Endothelial cell of umbilical vein (primary cell): Measurements from ENCODE around the gene NUMA1. TPM values are rescaled to one million over a fixed set of nuclear protein-coding genes. Genes with fewer than 3 reads are reported as not detected.

Experiments used
- BruUV-seq: library from RNA; stranded (reverse); fragments of 400-500 nt; replicated peaks from 2 replicates; lab custom pipeline; 2021; lab: Mats Ljungman, UMichigan
- CTCF ChIA-PET: fragments of 300-600, 350-600 bp; sonication (Branson Sonifier 250); formaldehyde crosslinking; loops from one replicate; lab custom pipeline; 2021; ENCODE audit warnings: antibody characterized with exemption, inconsistent platforms; lab: Charles Lee
- POLR2A ChIA-PET: fragments of 300-600, 350-600 bp; sonication (Branson Sonifier 250); formaldehyde crosslinking; loops from one replicate; lab custom pipeline; 2021; ENCODE audit warnings: antibody characterized with exemption, inconsistent platforms; lab: Charles Lee
- DNase-seq: peaks from one replicate; pipeline ENCODE4 v3.0.0-alpha.2; 2011; ENCODE audit warnings: low read depth, low spot score
- FAIRE-seq: peaks from 2 replicates; lab custom pipeline; 2011; peaks lifted over from hg19 to GRCh38; lab: Jason Lieb, UNC
- H2AFZ ChIP-seq: 2 replicates; pipeline ENCODE4 v1.6.0; 2012; ENCODE audit warnings: low read depth, low read length, control low read depth, inconsistent platforms
- H3K27ac ChIP-seq: 2 replicates; pipeline ENCODE4 v1.5.1; 2011; ENCODE audit warnings: low read depth, mild to moderate bottlenecking, control low read depth, low read length, moderate library complexity; ENCODE audit not compliant: insufficient read depth
- H3K27me3 ChIP-seq, 2 experiments: 2 replicates each; pipeline versions ENCODE4 v1.6.0 to v1.6.1; 2011; ENCODE audit warnings: low read length in 2 of 2, mixed read lengths in 1 of 2; ENCODE audit not compliant: control insufficient read depth in 2 of 2, insufficient read depth in 2 of 2
- H3K36me3 ChIP-seq, 2 experiments: 2 replicates in 1 of 2; 3 replicates in 1 of 2; pipeline ENCODE4 v1.5.1; 2011; ENCODE audit warnings: low read length in 2 of 2, mild to moderate bottlenecking in 1 of 2, moderate library complexity in 1 of 2; ENCODE audit not compliant: control insufficient read depth in 2 of 2, insufficient read depth in 2 of 2; ENCODE audit errors: extremely low read depth in 1 of 2
- H3K4me1 ChIP-seq: 3 replicates; pipeline ENCODE4 v1.5.1; 2011; ENCODE audit warnings: mild to moderate bottlenecking, low read length; ENCODE audit not compliant: control insufficient read depth, insufficient read depth; ENCODE audit errors: extremely low read depth
- H3K4me2 ChIP-seq: 2 replicates; pipeline ENCODE4 v1.6.1; 2011; ENCODE audit warnings: low read length, control low read depth, mixed read lengths; ENCODE audit not compliant: insufficient read depth
- H3K4me3 ChIP-seq, 3 experiments: fragments of 200-600 bp in 1 of 3; sonication (generic), shearing (Covaris generic) in 1 of 3; replicated peaks in 1 of 3; 2 replicates each; pipeline ENCODE4 v1.5.1; 2011 to 2016; ENCODE audit warnings: control low read depth in 3 of 3, low read length in 3 of 3, mild to moderate bottlenecking in 2 of 3, inconsistent platforms in 1 of 3, low read depth in 1 of 3, moderate library complexity in 1 of 3; ENCODE audit not compliant: insufficient read depth in 1 of 3
- H3K79me2 ChIP-seq: 2 replicates; pipeline ENCODE4 v1.6.0; 2012; ENCODE audit warnings: low read length, inconsistent platforms; ENCODE audit not compliant: control insufficient read depth, insufficient read depth
- H3K9ac ChIP-seq: replicated peaks from 2 replicates; pipeline ENCODE3; 2011; ENCODE audit warnings: low read length, control low read depth; ENCODE audit not compliant: insufficient read depth; ENCODE audit errors: extremely low read depth
- H3K9me1 ChIP-seq: replicated peaks from 3 replicates; pipeline ENCODE4 v1.6.0; 2011; ENCODE audit warnings: mild to moderate bottlenecking, low read length; ENCODE audit not compliant: control insufficient read depth, insufficient read depth; ENCODE audit errors: extremely low read depth
- H3K9me3 ChIP-seq: replicated peaks from 2 replicates; pipeline ENCODE4 v1.5.1; 2012; ENCODE audit warnings: low read length, inconsistent platforms; ENCODE audit not compliant: control insufficient read depth, insufficient read depth
- H4K20me1 ChIP-seq: replicated peaks from 2 replicates; pipeline ENCODE3; 2011; ENCODE audit warnings: mild to moderate bottlenecking, low read length; ENCODE audit not compliant: control insufficient read depth, insufficient read depth; ENCODE audit errors: extremely low read depth
- CTCF ChIP-seq, 2 donors: IDR thresholded peaks; 1 replicate in 1 of 2; 2 replicates in 1 of 2; pipeline ENCODE4 v1.5.1; 2011; ENCODE audit warnings: low read length in 2 of 2, mild to moderate bottlenecking in 2 of 2, moderate library complexity in 2 of 2, control low read depth in 1 of 2, inconsistent platforms in 1 of 2, low read depth in 1 of 2; ENCODE audit not compliant: insufficient read depth in 1 of 2; ENCODE audit errors: extremely low read depth in 1 of 2
- EZH2 ChIP-seq: IDR thresholded peaks from 2 replicates; pipeline ENCODE4 v1.6.1; 2012; ENCODE audit warnings: borderline replicate concordance, low read depth, mild to moderate bottlenecking, moderate library complexity, low read length, inconsistent platforms; ENCODE audit not compliant: severe bottlenecking
- FOS ChIP-seq: IDR thresholded peaks from 2 replicates; pipeline ENCODE4 v1.6.1; 2011; ENCODE audit warnings: mild to moderate bottlenecking, low read length, moderate library complexity, borderline replicate concordance; ENCODE audit not compliant: insufficient read depth
- GATA2 ChIP-seq: IDR thresholded peaks from 2 replicates; pipeline ENCODE4 v1.7.0; 2011; ENCODE audit warnings: low read depth, mild to moderate bottlenecking, moderate library complexity, mixed read lengths, low read length; ENCODE audit not compliant: insufficient read length, insufficient read depth
- JUN ChIP-seq: IDR thresholded peaks from 2 replicates; pipeline ENCODE4 v1.6.1; 2011; ENCODE audit warnings: borderline replicate concordance, low read depth; ENCODE audit not compliant: insufficient read length, insufficient read depth
- MAX ChIP-seq: IDR thresholded peaks from 2 replicates; pipeline ENCODE4 v1.6.1; 2011; ENCODE audit not compliant: insufficient read depth, insufficient read length
- MYC ChIP-seq: IDR thresholded peaks from one replicate; pipeline ENCODE4 v1.6.1; 2011; ENCODE audit warnings: mild to moderate bottlenecking, low read depth, low read length
- POLR2A ChIP-seq: IDR thresholded peaks from 2 replicates; pipeline ENCODE4 v1.6.1; 2012; ENCODE audit warnings: low read depth, mild to moderate bottlenecking, control low read depth, low read length
- POLR2AphosphoS5 ChIP-seq: IDR thresholded peaks from 2 replicates; pipeline ENCODE4 v1.6.1; 2012; ENCODE audit warnings: low read depth, mild to moderate bottlenecking, control low read depth, low read length, moderate library complexity; ENCODE audit not compliant: insufficient read depth
- dilution Hi-C: fragments of 300-500 bp; cut with MboI; formaldehyde crosslinking; loops from one replicate; pipeline ENCODE4 v1.15.0; 2019; ENCODE audit warnings: low sequenced_read_pairs; ENCODE audit not compliant: extremely low pct_ligation_motif_present
- intact Hi-C: fragments of 100-400 bp; cut with micrococcal nuclease; formaldehyde crosslinking; loops from one replicate; pipeline ENCODE4 v1.10.0; 2022
- polyA plus RNA-seq, 4 experiments: library from polyadenylated mRNA; depleted of rRNA in 3 of 4; stranded (reverse) in 3 of 4; unstranded in 1 of 4; fragments of >200 nt; gene quantifications; 2 replicates each; pipeline versions ENCODE4 v1.2.1 to v1.2.3, GENCODE V29; 2011 to 2012; ENCODE audit warnings: missing spikeins in 1 of 4
- total RNA-seq: library from RNA; stranded (reverse); gene quantifications from 2 replicates; pipeline ENCODE4 v1.2.3, GENCODE V29; 2021

NUMA1 gene
- total and polyA plus RNA-seq, 2 donors (not counting 3 experiments of a cell fraction or from before 2014, with no cell fraction given) = 120 to 164 TPM

- Histone ChIP-seq H3K9me1 (no peaks in the 10 kb centered on the region), H3K79me2 (peaks cover 8% of the 10 kb centered on the region), H3K4me3 (no peak overlapping the region), H3K4me1 (peaks cover 8% of the 10 kb centered on the region), H2AFZ (no peak overlapping the region), H3K4me2 (no peak overlapping the region), H3K36me3 (peaks cover 0 to 17% of the 10 kb centered on the region in 2 experiments), H3K9me3 (no peaks in the 10 kb centered on the region), H4K20me1 (no peaks in the 10 kb centered on the region), H3K27me3 (no peaks in the 10 kb centered on the region), H3K9ac (no peak overlapping the region), H3K27ac (no peak overlapping the region)
- ChIA-PET POLR2A (no interaction called here), CTCF (no interaction called here)
- intact Hi-C loops (no loop called here), dilution Hi-C loops (no loop called here)
- TF ChIP-seq POLR2A (no peak), EZH2 (no peak)
- no peak for FAIRE-seq
- no TSS peak for BruUV-seq
- no peak for DNase-seq
Observed at GRCh38 chr11:71996517-71996916, 83.8 kb downstream of the NUMA1 start.

- ChIA-PET POLR2A (no interaction called here), CTCF (interaction anchor here (1.3 kb wide), 1 partner anchor 148 kb away, joined by 3 read pairs; no protein-coding TSS in a partner anchor)
- Histone ChIP-seq H3K9me1 (no peaks in the 10 kb centered on the region), H3K36me3 (peaks cover 2 to 10% of the 10 kb centered on the region in 2 experiments), H3K4me1 (peaks cover 8% of the 10 kb centered on the region), H2AFZ (no peak overlapping the region), H4K20me1 (no peaks in the 10 kb centered on the region), H3K27me3 (no peaks in the 10 kb centered on the region), H3K4me2 (no peak overlapping the region), H3K9ac (no peak overlapping the region), H3K4me3 (no peak overlapping the region), H3K27ac (no peak overlapping the region), H3K79me2 (peaks cover 9% of the 10 kb centered on the region), H3K9me3 (no peaks in the 10 kb centered on the region)
- no peak for DNase-seq
- BruUV-seq = no TSS peak
- TF ChIP-seq CTCF (IDR thresholded peaks at IDR 0.05; ENCODE audit: extremely low read depth in 1 of 2, insufficient read depth in 1 of 2, low read depth in 1 of 2, low read length in 2 of 2) (no peak), FOS (no peak), GATA2 (no peak), MYC (no peak), POLR2AphosphoS5 (no peak), POLR2A (no peak), JUN (no peak), MAX (no peak), EZH2 (no peak)
- dilution Hi-C loops (no loop called here), intact Hi-C loops (no loop called here)
- no peak for FAIRE-seq
Observed at GRCh38 chr11:71995726-71996291, 84.5 kb downstream of the NUMA1 start.
